Measurements from ENCODE around the gene WDFY3.
"Not testable (repeated sequence)": the region's sequence is repeated elsewhere in the genome, so short reads cannot be mapped to it uniquely, and the experiment has no call there.

The WDFY3 gene

GRCh38 chr4:84697615-84698201 lies 268.8 kb downstream of the WDFY3 start:
- no peak for DNase-seq

GRCh38 chr4:84697159-84697558 lies 269.3 kb downstream of the WDFY3 start:
- DNase-seq, result no peak

- no peak for DNase-seq
These were observed 274.7 kb downstream of the WDFY3 start for GRCh38 chr4:84691800-84692199.

- DNase-seq, result no peak
These were observed 275.3 kb downstream of the WDFY3 start for GRCh38 chr4:84691170-84691691.

GRCh38 chr4:84690481-84690880 lies 276.0 kb downstream of the WDFY3 start:
- DNase-seq, result no peak

GRCh38 chr4:84689197-84689596 lies 277.3 kb downstream of the WDFY3 start:
- DNase-seq, result no peak

GRCh38 chr4:84688605-84689004 lies 277.9 kb downstream of the WDFY3 start:
- DNase-seq, result no peak

- DNase-seq, result no peak
These were observed 281.4 kb downstream of the WDFY3 start for GRCh38 chr4:84685105-84685504.

- DNase-seq, result no peak
These were observed 282.1 kb downstream of the WDFY3 start for GRCh38 chr4:84684361-84684760.

- no peak for DNase-seq
These were observed 283.2 kb downstream of the WDFY3 start for GRCh38 chr4:84683064-84683850.

GRCh38 chr4:84682661-84683060 lies 283.8 kb downstream of the WDFY3 start:
- not testable (repeated sequence) for DNase-seq

- no peak for DNase-seq
These were observed 284.8 kb downstream of the WDFY3 start for GRCh38 chr4:84681486-84682274.

- no peak for DNase-seq
These were observed 285.5 kb downstream of the WDFY3 start for GRCh38 chr4:84680956-84681355.

- no peak for DNase-seq
These were observed 287.3 kb downstream of the WDFY3 start for GRCh38 chr4:84678976-84679744.

- no peak for DNase-seq
These were observed 288.5 kb downstream of the WDFY3 start for GRCh38 chr4:84677995-84678394.

- no peak for DNase-seq
These were observed 289.4 kb downstream of the WDFY3 start for GRCh38 chr4:84677093-84677492.

GRCh38 chr4:84673475-84674240 lies 292.8 kb downstream of the WDFY3 start:
- no peak for DNase-seq

- no peak for DNase-seq
These were observed 294.3 kb downstream of the WDFY3 start for GRCh38 chr4:84672177-84672576.

GRCh38 chr4:84669201-84669600 lies 297.3 kb downstream of the WDFY3 start:
- DNase-seq, result no peak

GRCh38 chr4:84666439-84666838 lies 300.1 kb downstream of the WDFY3 start:
- no peak for DNase-seq

- not testable (repeated sequence) for DNase-seq
These were observed 301.7 kb downstream of the WDFY3 start for GRCh38 chr4:84664767-84665166.

Data from SHP77 treated with DMSO at 0.1 percent for 48 hours (cell line).